ENCODE data around the gene LPCAT4. TPM values are rescaled to one million over a fixed set of nuclear protein-coding genes. Genes with fewer than 3 reads are reported as not detected.
A peak's percentile ranks its signal among the peaks of the same experiment; 100 is the strongest.
"Not testable (repeated sequence)": the region's sequence is repeated elsewhere in the genome, so short reads cannot be mapped to it uniquely, and the experiment has no call there.

Gene LPCAT4, protein sequence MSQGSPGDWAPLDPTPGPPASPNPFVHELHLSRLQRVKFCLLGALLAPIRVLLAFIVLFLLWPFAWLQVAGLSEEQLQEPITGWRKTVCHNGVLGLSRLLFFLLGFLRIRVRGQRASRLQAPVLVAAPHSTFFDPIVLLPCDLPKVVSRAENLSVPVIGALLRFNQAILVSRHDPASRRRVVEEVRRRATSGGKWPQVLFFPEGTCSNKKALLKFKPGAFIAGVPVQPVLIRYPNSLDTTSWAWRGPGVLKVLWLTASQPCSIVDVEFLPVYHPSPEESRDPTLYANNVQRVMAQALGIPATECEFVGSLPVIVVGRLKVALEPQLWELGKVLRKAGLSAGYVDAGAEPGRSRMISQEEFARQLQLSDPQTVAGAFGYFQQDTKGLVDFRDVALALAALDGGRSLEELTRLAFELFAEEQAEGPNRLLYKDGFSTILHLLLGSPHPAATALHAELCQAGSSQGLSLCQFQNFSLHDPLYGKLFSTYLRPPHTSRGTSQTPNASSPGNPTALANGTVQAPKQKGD
- 32.4 TPM for total RNA-seq (ENCODE audit: unreplicated experiment)
- long read RNA-seq, partial matches to known transcripts = 0 of 1 reads
- long read RNA-seq, other reads (novel, unspliced or antisense) = 1 of 1 reads

DNA sequence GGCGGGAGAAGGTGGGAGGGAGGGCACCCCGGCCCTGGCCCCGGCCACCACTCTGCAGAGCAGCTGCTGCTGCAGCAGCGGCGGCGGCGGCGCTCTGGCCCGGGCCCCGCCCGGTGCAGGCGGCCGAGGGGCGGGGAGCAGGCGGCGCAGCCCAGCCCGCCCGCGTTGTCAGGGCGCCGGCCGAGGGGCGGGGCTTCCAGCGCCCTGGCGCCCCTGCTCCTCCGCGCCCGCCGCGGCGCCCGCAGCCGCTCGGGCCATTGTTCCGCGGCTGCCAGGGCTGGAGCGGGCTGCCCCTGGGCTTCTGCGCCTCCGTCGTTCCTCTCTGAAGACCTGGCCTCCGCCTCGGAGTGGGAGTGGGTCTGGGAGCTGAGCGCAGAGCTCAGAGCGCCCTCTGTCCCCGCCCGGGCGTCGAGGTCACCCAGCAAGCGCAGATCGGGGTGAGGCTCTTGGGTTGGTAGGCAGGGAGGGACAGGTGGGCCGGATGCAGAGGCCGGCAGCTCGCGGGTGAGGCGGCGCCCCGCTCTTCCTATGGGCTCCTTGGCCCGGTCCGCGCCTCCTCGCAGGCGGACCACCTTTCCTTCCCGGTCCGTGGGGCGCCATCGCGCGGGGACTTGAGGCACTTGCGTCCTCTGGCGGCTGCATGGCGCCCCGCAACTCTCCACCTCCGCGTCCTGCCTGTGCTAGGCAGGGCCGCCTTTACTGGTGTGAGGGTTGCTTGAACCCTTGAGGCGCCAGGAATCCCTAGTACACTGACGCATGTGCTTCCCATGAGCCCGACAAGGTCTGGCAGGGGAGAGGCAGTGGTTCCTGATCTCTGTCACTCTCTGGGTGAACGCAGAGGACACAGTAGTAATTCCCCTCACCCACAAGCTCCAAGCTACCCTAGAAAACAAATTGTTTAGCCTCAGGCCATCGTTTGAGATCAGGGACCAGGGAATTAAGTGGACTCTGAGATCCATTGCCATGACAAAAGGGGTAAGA lies at the start of gene LPCAT4:
LPCAT4 (minus strand) TSS at position 96 of the 981 bp plus-strand sequence. CDS start 96 bp downstream, outside the sequence.
- Mint-ChIP-seq H3K9me3 (ENCODE audit: unreplicated experiment) (no peaks in the 10 kb centered on the region), H3K4me3 (ENCODE audit: unreplicated experiment) (peak within 1 kb of the TSS; percentile 96), H3K4me1 (ENCODE audit: unreplicated experiment) (peaks cover 16% of the 10 kb centered on the region), H3K27me3 (ENCODE audit: unreplicated experiment) (peaks cover 3% of the 10 kb centered on the region), H3K27ac (ENCODE audit: unreplicated experiment) (peak within 1 kb of the TSS; percentile 61), H3K36me3 (ENCODE audit: low read depth, unreplicated experiment) (no peaks in the 10 kb centered on the region)
- peak; percentile 70 for TF ChIP-seq CTCF (IDR thresholded peaks at IDR 0.05; ENCODE audit: unreplicated experiment)
- DNase-seq (ENCODE audit: low spot score) = peak; percentile 82

- not testable (repeated sequence) for H3K36me3 Mint-ChIP-seq (ENCODE audit: low read depth, unreplicated experiment); H3K27ac Mint-ChIP-seq (ENCODE audit: unreplicated experiment); H3K4me3 Mint-ChIP-seq (ENCODE audit: unreplicated experiment); DNase-seq (ENCODE audit: low spot score); H3K9me3 Mint-ChIP-seq (ENCODE audit: unreplicated experiment); H3K4me1 Mint-ChIP-seq (ENCODE audit: unreplicated experiment); H3K27me3 Mint-ChIP-seq (ENCODE audit: unreplicated experiment)
Measured at GRCh38 chr15:34409511-34409910, 42.5 kb upstream of the LPCAT4 start.

DNA sequence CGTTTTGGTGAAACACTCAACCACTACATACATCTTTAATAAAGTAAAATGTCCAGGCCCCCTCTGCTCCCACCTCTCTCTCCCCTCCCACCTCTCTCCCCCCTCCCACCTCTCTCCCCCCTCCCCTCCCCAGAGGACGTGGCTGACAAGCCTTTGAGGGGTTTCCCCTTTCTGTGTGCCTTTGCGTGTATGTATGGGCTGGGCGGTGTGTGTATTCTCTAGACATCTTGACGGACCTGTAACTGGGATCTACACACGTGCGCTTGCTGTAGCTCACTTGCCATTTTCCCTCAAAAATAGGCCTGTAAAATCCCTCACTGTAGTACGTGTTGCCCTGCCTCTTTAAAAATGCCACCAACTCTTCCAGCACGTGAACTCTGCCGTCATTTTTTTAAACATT lies 42.0 kb upstream of the LPCAT4 start:
- not testable (repeated sequence) for H3K4me3 Mint-ChIP-seq (ENCODE audit: unreplicated experiment); H3K4me1 Mint-ChIP-seq (ENCODE audit: unreplicated experiment); H3K27ac Mint-ChIP-seq (ENCODE audit: unreplicated experiment); H3K9me3 Mint-ChIP-seq (ENCODE audit: unreplicated experiment); DNase-seq (ENCODE audit: low spot score); H3K36me3 Mint-ChIP-seq (ENCODE audit: low read depth, unreplicated experiment); H3K27me3 Mint-ChIP-seq (ENCODE audit: unreplicated experiment)

- not testable (repeated sequence) for H3K4me3 Mint-ChIP-seq (ENCODE audit: unreplicated experiment); H3K27me3 Mint-ChIP-seq (ENCODE audit: unreplicated experiment); H3K4me1 Mint-ChIP-seq (ENCODE audit: unreplicated experiment); H3K27ac Mint-ChIP-seq (ENCODE audit: unreplicated experiment); H3K36me3 Mint-ChIP-seq (ENCODE audit: low read depth, unreplicated experiment); DNase-seq (ENCODE audit: low spot score); H3K9me3 Mint-ChIP-seq (ENCODE audit: unreplicated experiment)
Measured at GRCh38 chr15:34403899-34404298, 36.9 kb upstream of the LPCAT4 start.

DNA sequence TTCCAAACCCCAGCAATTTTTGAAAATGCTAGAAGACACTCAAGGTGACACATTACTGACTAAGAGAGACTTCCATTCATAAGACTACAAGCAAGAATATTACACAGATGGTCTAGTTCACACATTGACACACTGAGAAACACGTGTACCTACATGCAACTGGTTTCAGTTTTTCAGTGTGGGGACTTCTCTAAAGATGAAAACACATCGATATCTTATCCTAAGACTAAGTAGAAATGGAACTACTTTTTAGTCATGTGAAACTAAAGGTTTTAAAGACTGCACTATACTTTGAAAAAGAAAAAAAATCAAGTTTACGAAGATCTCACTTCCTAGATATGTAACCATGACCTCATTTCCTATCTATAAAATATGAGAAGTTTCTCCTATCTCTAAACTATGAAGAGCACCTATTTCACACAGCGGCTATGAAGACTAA lies 36.2 kb upstream of the LPCAT4 start:
- not testable (repeated sequence) for DNase-seq (ENCODE audit: low spot score)

GRCh38 chr15:34397637-34398259 lies 30.8 kb upstream of the LPCAT4 start:
- not testable (repeated sequence) for H3K27ac Mint-ChIP-seq (ENCODE audit: unreplicated experiment); DNase-seq (ENCODE audit: low spot score); H3K36me3 Mint-ChIP-seq (ENCODE audit: low read depth, unreplicated experiment)

More for the DNA sequence above, 36.2 kb upstream of the LPCAT4 start:
- not testable (repeated sequence) for H3K36me3 Mint-ChIP-seq (ENCODE audit: low read depth, unreplicated experiment); H3K27me3 Mint-ChIP-seq (ENCODE audit: unreplicated experiment); H3K27ac Mint-ChIP-seq (ENCODE audit: unreplicated experiment); H3K4me1 Mint-ChIP-seq (ENCODE audit: unreplicated experiment); H3K4me3 Mint-ChIP-seq (ENCODE audit: unreplicated experiment); H3K9me3 Mint-ChIP-seq (ENCODE audit: unreplicated experiment)

GRCh38 chr15:34392981-34393380 lies 26.0 kb upstream of the LPCAT4 start:
- H3K4me3 Mint-ChIP-seq (ENCODE audit: unreplicated experiment); H3K4me1 Mint-ChIP-seq (ENCODE audit: unreplicated experiment); DNase-seq (ENCODE audit: low spot score); H3K27me3 Mint-ChIP-seq (ENCODE audit: unreplicated experiment); H3K36me3 Mint-ChIP-seq (ENCODE audit: low read depth, unreplicated experiment); H3K27ac Mint-ChIP-seq (ENCODE audit: unreplicated experiment); H3K9me3 Mint-ChIP-seq (ENCODE audit: unreplicated experiment): not testable (repeated sequence)

More at GRCh38 chr15:34397637-34398259, 30.8 kb upstream of the LPCAT4 start:
- not testable (repeated sequence) for H3K4me3 Mint-ChIP-seq (ENCODE audit: unreplicated experiment); H3K4me1 Mint-ChIP-seq (ENCODE audit: unreplicated experiment); H3K27me3 Mint-ChIP-seq (ENCODE audit: unreplicated experiment); H3K9me3 Mint-ChIP-seq (ENCODE audit: unreplicated experiment)

- DNase-seq (ENCODE audit: low spot score); H3K9me3 Mint-ChIP-seq (ENCODE audit: unreplicated experiment); H3K4me1 Mint-ChIP-seq (ENCODE audit: unreplicated experiment); H3K27me3 Mint-ChIP-seq (ENCODE audit: unreplicated experiment); H3K36me3 Mint-ChIP-seq (ENCODE audit: low read depth, unreplicated experiment); H3K27ac Mint-ChIP-seq (ENCODE audit: unreplicated experiment); H3K4me3 Mint-ChIP-seq (ENCODE audit: unreplicated experiment): not testable (repeated sequence)
Measured at GRCh38 chr15:34389594-34390086, 22.6 kb upstream of the LPCAT4 start.

- H3K4me1 Mint-ChIP-seq (ENCODE audit: unreplicated experiment); H3K27ac Mint-ChIP-seq (ENCODE audit: unreplicated experiment); H3K4me3 Mint-ChIP-seq (ENCODE audit: unreplicated experiment); H3K36me3 Mint-ChIP-seq (ENCODE audit: low read depth, unreplicated experiment); DNase-seq (ENCODE audit: low spot score); H3K9me3 Mint-ChIP-seq (ENCODE audit: unreplicated experiment); H3K27me3 Mint-ChIP-seq (ENCODE audit: unreplicated experiment): not testable (repeated sequence)
Measured at GRCh38 chr15:34381829-34382521, 15.0 kb upstream of the LPCAT4 start.

Measured in endothelial cell (in vitro differentiated cells).